ENCODE measurements around the gene KCNMA1.

Gene KCNMA1

GRCh38 chr10:77363210-77363609 is 274.4 kb downstream of the KCNMA1 start:
- TF ChIP-seq, protein P1, sequence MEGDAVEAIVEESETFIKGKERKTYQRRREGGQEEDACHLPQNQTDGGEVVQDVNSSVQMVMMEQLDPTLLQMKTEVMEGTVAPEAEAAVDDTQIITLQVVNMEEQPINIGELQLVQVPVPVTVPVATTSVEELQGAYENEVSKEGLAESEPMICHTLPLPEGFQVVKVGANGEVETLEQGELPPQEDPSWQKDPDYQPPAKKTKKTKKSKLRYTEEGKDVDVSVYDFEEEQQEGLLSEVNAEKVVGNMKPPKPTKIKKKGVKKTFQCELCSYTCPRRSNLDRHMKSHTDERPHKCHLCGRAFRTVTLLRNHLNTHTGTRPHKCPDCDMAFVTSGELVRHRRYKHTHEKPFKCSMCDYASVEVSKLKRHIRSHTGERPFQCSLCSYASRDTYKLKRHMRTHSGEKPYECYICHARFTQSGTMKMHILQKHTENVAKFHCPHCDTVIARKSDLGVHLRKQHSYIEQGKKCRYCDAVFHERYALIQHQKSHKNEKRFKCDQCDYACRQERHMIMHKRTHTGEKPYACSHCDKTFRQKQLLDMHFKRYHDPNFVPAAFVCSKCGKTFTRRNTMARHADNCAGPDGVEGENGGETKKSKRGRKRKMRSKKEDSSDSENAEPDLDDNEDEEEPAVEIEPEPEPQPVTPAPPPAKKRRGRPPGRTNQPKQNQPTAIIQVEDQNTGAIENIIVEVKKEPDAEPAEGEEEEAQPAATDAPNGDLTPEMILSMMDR (IDR thresholded peaks at IDR 0.05; ENCODE audit: control insufficient read depth, insufficient read depth, low read depth, low read length, missing control alignments) = no peak
- H3K4me3 ChIP-seq (ENCODE audit: control insufficient read depth, low read depth, low read length) = no peak overlapping the region
- no peak for DNase-seq (ENCODE audit: low read depth)

DNA sequence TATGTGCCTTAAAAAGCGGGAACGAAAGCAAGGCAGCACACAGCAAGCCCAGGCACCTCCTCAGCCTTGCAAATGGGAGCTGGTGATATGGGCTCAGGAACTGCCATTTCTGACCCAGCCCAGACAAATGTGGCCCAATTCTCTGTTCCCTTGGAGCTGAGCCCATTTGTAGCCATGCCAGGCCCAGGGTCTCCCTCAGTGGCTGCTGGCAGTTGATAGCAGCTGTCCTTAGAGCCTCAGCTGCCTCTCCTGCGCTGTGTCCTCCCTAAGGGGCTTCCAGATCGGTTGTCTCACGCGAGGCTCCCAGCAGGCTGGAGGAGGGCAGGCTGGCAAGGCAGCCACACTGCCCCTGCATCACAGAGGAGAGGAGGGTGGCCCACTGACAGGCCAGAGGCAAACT is 275.8 kb downstream of the KCNMA1 start:
- DNase-seq (ENCODE audit: low read depth) = no peak
- TF ChIP-seq, protein P1 (IDR thresholded peaks at IDR 0.05; ENCODE audit: control insufficient read depth, insufficient read depth, low read depth, low read length, missing control alignments) = no peak
- H3K4me3 ChIP-seq (ENCODE audit: control insufficient read depth, low read depth, low read length) = no peak overlapping the region

GRCh38 chr10:77361426-77361825 is 276.2 kb downstream of the KCNMA1 start:
- TF ChIP-seq, protein P1 (IDR thresholded peaks at IDR 0.05; ENCODE audit: control insufficient read depth, insufficient read depth, low read depth, low read length, missing control alignments) = no peak
- DNase-seq (ENCODE audit: low read depth) = no peak
- no peak overlapping the region for H3K4me3 ChIP-seq (ENCODE audit: control insufficient read depth, low read depth, low read length)

DNA sequence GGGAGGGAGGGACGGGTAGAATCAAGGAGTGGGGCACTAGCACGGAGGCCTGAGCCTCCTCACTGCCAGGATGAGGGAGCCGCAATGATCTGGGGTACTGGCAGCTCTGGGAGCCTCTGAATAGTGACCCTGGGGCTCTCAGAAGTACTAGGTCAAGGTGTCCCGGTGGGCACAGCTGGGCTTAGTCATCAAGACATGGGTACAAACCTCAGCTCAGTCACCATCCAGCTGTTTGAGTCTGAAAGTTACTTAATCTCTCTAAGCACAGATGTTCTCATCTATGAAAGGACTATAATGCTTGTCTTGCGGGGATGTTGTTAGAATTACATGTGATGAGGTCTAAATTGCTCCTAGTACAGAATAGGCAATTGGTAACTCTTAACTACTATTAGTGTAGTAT is 276.8 kb downstream of the KCNMA1 start:
- TF ChIP-seq, protein P1 (IDR thresholded peaks at IDR 0.05; ENCODE audit: control insufficient read depth, insufficient read depth, low read depth, low read length, missing control alignments) = no peak
- no peak overlapping the region for H3K4me3 ChIP-seq (ENCODE audit: control insufficient read depth, low read depth, low read length)

DNA sequence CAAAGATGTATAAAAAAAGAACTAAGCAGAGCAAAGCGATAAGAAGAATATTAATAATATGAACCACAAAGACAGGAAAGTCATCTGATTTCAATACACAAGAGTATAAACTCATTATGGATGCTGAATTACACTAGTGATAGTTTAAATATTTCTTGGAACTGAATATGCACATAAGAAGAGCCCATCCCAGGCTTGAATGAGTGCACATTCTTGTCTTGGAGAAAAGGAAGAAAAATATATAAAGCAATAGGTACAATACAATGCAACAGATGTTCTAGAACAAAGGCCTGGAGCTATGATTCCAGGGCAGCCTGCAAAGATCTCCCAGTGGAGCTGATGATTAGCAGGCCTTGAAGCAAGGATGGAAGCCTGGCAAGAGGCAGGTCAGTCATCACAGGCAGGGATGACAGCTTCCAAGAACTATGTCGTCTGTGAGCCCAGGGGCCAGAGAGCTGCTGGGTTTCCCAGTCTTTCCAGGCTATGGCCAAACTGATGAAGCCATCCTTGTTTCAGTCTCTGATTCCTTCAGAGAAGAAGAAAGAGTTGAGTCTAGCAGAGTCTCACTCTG is 277.6 kb downstream of the KCNMA1 start:
- DNase-seq (ENCODE audit: low read depth) = no peak
- H3K4me3 ChIP-seq (ENCODE audit: control insufficient read depth, low read depth, low read length) = no peak overlapping the region
- TF ChIP-seq, protein P1 (IDR thresholded peaks at IDR 0.05; ENCODE audit: control insufficient read depth, insufficient read depth, low read depth, low read length, missing control alignments) = no peak

More for the DNA sequence above, 276.8 kb downstream of the KCNMA1 start:
- no peak for DNase-seq (ENCODE audit: low read depth)

DNA sequence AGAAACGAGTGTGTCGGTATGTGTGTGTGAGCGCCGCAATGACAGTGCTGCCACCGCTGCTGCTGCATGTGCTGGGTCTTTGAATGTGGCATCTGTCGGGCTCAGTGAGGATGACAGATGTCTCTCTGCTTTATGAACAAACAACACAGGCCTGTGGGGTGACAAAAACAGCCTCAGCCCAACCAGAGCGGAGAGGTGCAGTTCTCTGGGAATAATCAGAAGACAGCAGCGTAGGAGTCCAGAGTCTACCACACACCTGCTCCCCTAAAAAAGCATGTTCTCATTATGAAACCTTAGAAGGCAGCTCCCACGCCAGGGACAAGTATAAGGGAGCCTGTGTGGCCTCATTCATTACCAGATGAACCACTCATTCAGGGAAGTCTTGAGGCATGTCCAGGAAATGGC is 278.3 kb downstream of the KCNMA1 start:
- no peak overlapping the region for H3K4me3 ChIP-seq (ENCODE audit: control insufficient read depth, low read depth, low read length)
- DNase-seq (ENCODE audit: low read depth) = no peak
- TF ChIP-seq, protein P1 (IDR thresholded peaks at IDR 0.05; ENCODE audit: control insufficient read depth, insufficient read depth, low read depth, low read length, missing control alignments) = no peak

GRCh38 chr10:77358656-77359055 is 279.0 kb downstream of the KCNMA1 start:
- H3K4me3 ChIP-seq (ENCODE audit: control insufficient read depth, low read depth, low read length) = no peak overlapping the region
- TF ChIP-seq, protein P1 (IDR thresholded peaks at IDR 0.05; ENCODE audit: control insufficient read depth, insufficient read depth, low read depth, low read length, missing control alignments) = no peak
- no peak for DNase-seq (ENCODE audit: low read depth)
